ENCODE data around the gene CDC42EP1. TPM values are rescaled to one million over a fixed set of nuclear protein-coding genes. Genes with fewer than 3 reads are reported as not detected.
"Not testable (repeated sequence)": the region's sequence is repeated elsewhere in the genome, so short reads cannot be mapped to it uniquely, and the experiment has no call there.

Gene CDC42EP1
- total and polyA plus RNA-seq, 2 donors (not counting 1 experiment from before 2014, with no cell fraction given) = 0.22 TPM; not detected in 1

- Histone ChIP-seq H3K4me3 (ENCODE audit: control extremely low read depth in 1 of 5, extremely low read depth in 1 of 5, insufficient read depth in 1 of 5, low read depth in 2 of 5, low read length in 4 of 5) (no peak overlapping the region), H3K9ac (ENCODE audit: low read length) (no peak overlapping the region), H3K36me3 (replicated peaks in 1 of 2; ENCODE audit: control extremely low read depth in 1 of 2, control insufficient read depth in 1 of 2, extremely low read depth in 1 of 2, insufficient read depth in 2 of 2, low read length in 1 of 2) (no peaks in the 10 kb centered on the region), H3K4me1 (ENCODE audit: control insufficient read depth in 2 of 2, insufficient read depth in 2 of 2, low read length in 2 of 2) (peaks cover 20 to 29% of the 10 kb centered on the region in 2 donors), H2AFZ (ENCODE audit: insufficient read depth, low read depth, low read length, poor library complexity, severe bottlenecking) (peak overlapping the region; percentile 22), H3K27me3 (replicated peaks in 1 of 4; ENCODE audit: control extremely low read depth in 1 of 4, control insufficient read depth in 3 of 4, insufficient read depth in 4 of 4, low read length in 3 of 4) (peaks cover 0 to 6% (median under 1%) of the 10 kb centered on the region in 4 experiments), H4K20me1 (ENCODE audit: control insufficient read depth, insufficient read depth, low read length, poor library complexity, severe bottlenecking) (no peaks in the 10 kb centered on the region), H3K4me2 (replicated peaks; ENCODE audit: low read depth, low read length, poor library complexity, severe bottlenecking) (peak overlapping the region; percentile 31), H3K9me3 (ENCODE audit: control extremely low read depth in 1 of 3, control insufficient read depth in 2 of 3, insufficient read depth in 1 of 3, low read length in 2 of 3) (no peaks in the 10 kb centered on the region), H3K79me2 (ENCODE audit: control insufficient read depth, insufficient read depth, low read length) (no peaks in the 10 kb centered on the region), H3K27ac (ENCODE audit: low read length in 2 of 2) (no peak overlapping the region)
- Mint-ChIP-seq H3K4me3 (peak overlapping the region; percentile 32), H3K4me1 (peaks cover 24% of the 10 kb centered on the region), H3K27ac (peak overlapping the region; percentile 21), H3K27me3 (peaks cover 22% of the 10 kb centered on the region), H3K9me3 (ENCODE audit: insufficient read depth) (no peaks in the 10 kb centered on the region)
- intact Hi-C loops (cut with micrococcal nuclease) = loop anchor here (1.0 to 2.0 kb wide), 3 partner anchors 29 to 324 kb away; no protein-coding TSS in a partner anchor
- DNase-seq (peak; percentile 90), ATAC-seq (ENCODE audit: low read depth) (peak; percentile 100)
- ChIA-PET CTCF (interaction anchor here (0.7 to 8.0 kb wide), 18 partner anchors 9 to 325 kb away, joined by 3 to 278 read pairs (median 6); partner anchors contain the start of genes CDC42EP1, GGA1, LGALS2 and PDXP), POLR2A (interaction anchor here (1.0 kb wide), 2 partner anchors 28 to 54 kb away, joined by 4 read pairs; no protein-coding TSS in a partner anchor)
- TF ChIP-seq EZH2 (IDR thresholded peaks at IDR 0.05; ENCODE audit: borderline replicate concordance, insufficient read depth, low read depth, low read length, poor library complexity, severe bottlenecking) (no peak), CTCF (IDR thresholded peaks at IDR 0.05) (peak; percentile 98)
- 26% methylated on average over 13 of the region's 20 CpGs for WGBS (ENCODE audit: insufficient coverage)
These were observed 21.5 kb upstream of the CDC42EP1 start for GRCh38 chr22:37538590-37539357.

DNA sequence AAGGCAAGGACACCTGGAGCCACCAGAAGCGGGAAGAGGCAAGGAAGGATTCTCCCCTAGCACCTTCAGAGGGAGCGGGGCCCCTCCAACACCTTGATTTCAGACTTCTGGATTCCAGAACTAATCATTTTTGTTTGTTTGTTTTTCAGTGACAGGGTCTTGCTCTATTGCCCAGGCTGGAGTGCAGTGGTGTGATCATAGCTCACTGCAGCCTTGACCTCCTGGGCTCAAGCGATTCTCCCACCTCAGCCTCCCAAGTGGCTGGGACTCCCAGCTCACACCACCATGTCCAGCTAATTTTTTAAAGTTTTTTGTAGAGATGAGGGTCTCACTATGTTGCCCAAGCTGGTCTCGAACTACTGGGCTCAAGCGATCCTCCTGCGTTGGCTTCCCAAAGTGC lies 20.5 kb upstream of the CDC42EP1 start:
- H3K9ac ChIP-seq (ENCODE audit: low read length); H3K4me3 Mint-ChIP-seq; H3K4me3 ChIP-seq (ENCODE audit: control extremely low read depth in 1 of 5, extremely low read depth in 1 of 5, insufficient read depth in 1 of 5, low read depth in 2 of 5, low read length in 4 of 5); H3K9me3 Mint-ChIP-seq (ENCODE audit: insufficient read depth); ATAC-seq (ENCODE audit: low read depth); H2AFZ ChIP-seq (ENCODE audit: insufficient read depth, low read depth, low read length, poor library complexity, severe bottlenecking); H3K9me3 ChIP-seq (ENCODE audit: control extremely low read depth in 1 of 3, control insufficient read depth in 2 of 3, insufficient read depth in 1 of 3, low read length in 2 of 3); POLR2A ChIA-PET; H3K36me3 ChIP-seq (replicated peaks in 1 of 2; ENCODE audit: control extremely low read depth in 1 of 2, control insufficient read depth in 1 of 2, extremely low read depth in 1 of 2, insufficient read depth in 2 of 2, low read length in 1 of 2); DNase-seq; H3K79me2 ChIP-seq (ENCODE audit: control insufficient read depth, insufficient read depth, low read length); H3K27ac Mint-ChIP-seq; H3K4me2 ChIP-seq (replicated peaks; ENCODE audit: low read depth, low read length, poor library complexity, severe bottlenecking); H3K27ac ChIP-seq (ENCODE audit: low read length in 2 of 2); H4K20me1 ChIP-seq (ENCODE audit: control insufficient read depth, insufficient read depth, low read length, poor library complexity, severe bottlenecking): not testable (repeated sequence)
- Mint-ChIP-seq H3K27me3 (peaks cover 21% of the 10 kb centered on the region), H3K4me1 (peaks cover 21% of the 10 kb centered on the region)
- CTCF ChIA-PET = interaction anchor here (1.0 to 8.0 kb wide), 13 partner anchors 9 to 324 kb away, joined by 3 to 278 read pairs (median 8); partner anchors contain the start of genes CDC42EP1, GGA1 and LGALS2
- Histone ChIP-seq H3K4me1 (ENCODE audit: control insufficient read depth in 2 of 2, insufficient read depth in 2 of 2, low read length in 2 of 2) (peaks cover 17 to 29% of the 10 kb centered on the region in 2 donors), H3K27me3 (replicated peaks in 1 of 4; ENCODE audit: control extremely low read depth in 1 of 4, control insufficient read depth in 3 of 4, insufficient read depth in 4 of 4, low read length in 3 of 4) (peaks cover 0 to 11% (median 2%) of the 10 kb centered on the region in 4 experiments)
- intact Hi-C loops (cut with micrococcal nuclease) = loop anchor here (2.0 kb wide), 1 partner anchor 323 kb away; no protein-coding TSS in a partner anchor
- 96% methylated on average over 4 of the region's 6 CpGs for WGBS (ENCODE audit: insufficient coverage)

DNA sequence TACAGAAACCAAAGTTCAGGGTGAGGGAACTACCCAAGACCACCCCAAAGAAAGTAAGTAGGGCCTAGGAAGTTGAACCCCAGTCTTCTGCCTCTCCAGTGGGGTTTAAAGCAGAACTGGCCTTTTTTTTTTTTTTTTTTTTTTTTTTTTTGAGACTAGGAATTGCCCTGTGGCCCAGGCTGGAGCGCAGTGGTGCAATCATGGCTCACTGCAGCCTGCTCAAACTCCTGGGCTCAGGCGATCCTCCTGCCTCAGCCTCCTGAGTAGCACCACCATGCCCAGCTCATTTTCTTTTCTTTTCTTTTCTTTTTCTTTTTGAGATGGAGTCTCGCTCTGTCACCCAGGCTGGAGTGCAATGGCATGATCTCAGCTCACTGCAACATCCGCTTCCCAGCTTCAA lies 17.9 kb upstream of the CDC42EP1 start:
- not testable (repeated sequence) for H3K9me3 Mint-ChIP-seq (ENCODE audit: insufficient read depth); ATAC-seq (ENCODE audit: low read depth)

More for the DNA sequence above, 17.9 kb upstream of the CDC42EP1 start:
- H3K9me3 ChIP-seq (ENCODE audit: control extremely low read depth in 1 of 3, control insufficient read depth in 2 of 3, insufficient read depth in 1 of 3, low read length in 2 of 3); H2AFZ ChIP-seq (ENCODE audit: insufficient read depth, low read depth, low read length, poor library complexity, severe bottlenecking); DNase-seq; H3K4me2 ChIP-seq (replicated peaks; ENCODE audit: low read depth, low read length, poor library complexity, severe bottlenecking); H3K4me3 ChIP-seq (ENCODE audit: control extremely low read depth in 1 of 5, extremely low read depth in 1 of 5, insufficient read depth in 1 of 5, low read depth in 2 of 5, low read length in 4 of 5); H3K79me2 ChIP-seq (ENCODE audit: control insufficient read depth, insufficient read depth, low read length); H3K27ac ChIP-seq (ENCODE audit: low read length in 2 of 2); H3K27ac Mint-ChIP-seq; H3K4me3 Mint-ChIP-seq; intact Hi-C loops (cut with micrococcal nuclease); H3K36me3 ChIP-seq (replicated peaks in 1 of 2; ENCODE audit: control extremely low read depth in 1 of 2, control insufficient read depth in 1 of 2, extremely low read depth in 1 of 2, insufficient read depth in 2 of 2, low read length in 1 of 2); H4K20me1 ChIP-seq (ENCODE audit: control insufficient read depth, insufficient read depth, low read length, poor library complexity, severe bottlenecking); H3K9ac ChIP-seq (ENCODE audit: low read length): not testable (repeated sequence)
- peaks cover 0 to 20% (median 2%) of the 10 kb centered on the region in 4 experiments for H3K27me3 ChIP-seq (replicated peaks in 1 of 4; ENCODE audit: control extremely low read depth in 1 of 4, control insufficient read depth in 3 of 4, insufficient read depth in 4 of 4, low read length in 3 of 4)
- Mint-ChIP-seq H3K27me3 (peaks cover 21% of the 10 kb centered on the region), H3K4me1 (peaks cover 26% of the 10 kb centered on the region)
- ChIA-PET POLR2A (interaction anchor here (0.6 kb wide), 1 partner anchor 23 kb away, joined by 12 read pairs; no protein-coding TSS in a partner anchor), CTCF (interaction anchor here (0.6 to 8.0 kb wide), 5 partner anchors 20 to 749 kb away, joined by 3 to 278 read pairs (median 9); partner anchors contain the start of gene CDC42EP1)
- peaks cover 26 to 42% of the 10 kb centered on the region in 2 donors for H3K4me1 ChIP-seq (ENCODE audit: control insufficient read depth in 2 of 2, insufficient read depth in 2 of 2, low read length in 2 of 2)
- no CpG with 5 or more reads among the region's 4 CpGs for WGBS (ENCODE audit: insufficient coverage)
